Mesothelial cell of epicardium (in vitro differentiated cells): ENCODE measurements around the gene UBE3A. TPM values are rescaled to one million over a fixed set of nuclear protein-coding genes. Genes with fewer than 3 reads are reported as not detected.

Source experiments
- DNase-seq, 2 experiments: peaks; one replicate each; pipeline ENCODE4 v3.0.0; 2021; ENCODE audit warnings: low spot score in 2 of 2; ENCODE audit not compliant: unreplicated experiment in 2 of 2
- H3K27ac Mint-ChIP-seq: 2 replicates; pipeline ENCODE4 v1.8.0; 2021; ENCODE audit warnings: mixed read lengths
- H3K27me3 Mint-ChIP-seq: 2 replicates; pipeline ENCODE4 v1.8.0; 2021; ENCODE audit warnings: low read depth, mixed read lengths
- H3K36me3 Mint-ChIP-seq: 2 replicates; pipeline ENCODE4 v1.8.0; 2021; ENCODE audit warnings: mixed read lengths
- H3K4me1 Mint-ChIP-seq: 2 replicates; pipeline ENCODE4 v1.8.0; 2021; ENCODE audit warnings: mixed read lengths
- H3K4me3 Mint-ChIP-seq: 2 replicates; pipeline ENCODE4 v1.8.0; 2021; ENCODE audit warnings: mild to moderate bottlenecking, moderate library complexity, mixed read lengths
- H3K9me3 Mint-ChIP-seq: 2 replicates; pipeline ENCODE4 v1.8.0; 2021; ENCODE audit warnings: mixed read lengths
- CTCF ChIP-seq: fragments of 200-600 bp; sonication (generic); IDR thresholded peaks from one replicate; pipeline ENCODE4 v1.5.0; 2021; ENCODE audit warnings: antibody characterized with exemption; ENCODE audit not compliant: unreplicated experiment
- total RNA-seq: library from RNA; stranded (reverse); gene quantifications from 3 replicates; pipeline ENCODE4 v1.2.1, GENCODE V29; 2021

Gene UBE3A
- total RNA-seq = 129 to 138 TPM (median 138 TPM) in 3 replicates

- H3K4me1 Mint-ChIP-seq = peaks cover 21% of the 10 kb centered on the region
- H3K27ac Mint-ChIP-seq = peak within 1 kb of the TSS; percentile 98
- no peaks in the 10 kb centered on the region for H3K36me3 Mint-ChIP-seq
- peak; percentile 90 to 93 for DNase-seq
- no peaks in the 10 kb centered on the region for H3K27me3 Mint-ChIP-seq
- no peaks in the 10 kb centered on the region for H3K9me3 Mint-ChIP-seq
- H3K4me3 Mint-ChIP-seq = peak within 1 kb of the TSS; percentile 96
- TF ChIP-seq CTCF = no peak
These were observed at the start of gene UBE3A for GRCh38 chr15:25438601-25439368. Gene UBE3A, minus strand, starts transcription at chr15:25439024. Its CDS starts 29,917 bp downstream, at chr15:25409107.

- TF ChIP-seq CTCF = no peak
These were observed 48.5 kb upstream of the UBE3A start for GRCh38 chr15:25487226-25487884.

GRCh38 chr15:25486051-25486450 lies 47.2 kb upstream of the UBE3A start:
- Mint-ChIP-seq H3K4me1 (peaks cover 10% of the 10 kb centered on the region), H3K27me3 (no peaks in the 10 kb centered on the region), H3K27ac (no peak overlapping the region), H3K4me3 (no peak overlapping the region), H3K36me3 (peaks cover 6% of the 10 kb centered on the region), H3K9me3 (peaks cover 17% of the 10 kb centered on the region)
- no peak for TF ChIP-seq CTCF
- no peak for DNase-seq

More at GRCh38 chr15:25487226-25487884, 48.5 kb upstream of the UBE3A start:
- peaks cover 25% of the 10 kb centered on the region for H3K9me3 Mint-ChIP-seq
- DNase-seq = no peak
- H3K4me3 Mint-ChIP-seq = no peak overlapping the region
- H3K4me1 Mint-ChIP-seq = no peaks in the 10 kb centered on the region
- H3K27me3 Mint-ChIP-seq = no peaks in the 10 kb centered on the region
- H3K36me3 Mint-ChIP-seq = peaks cover 6% of the 10 kb centered on the region
- H3K27ac Mint-ChIP-seq = no peak overlapping the region

- no peak for TF ChIP-seq CTCF
- no peak for DNase-seq
- H3K4me1 Mint-ChIP-seq = peaks cover 16% of the 10 kb centered on the region
- peaks cover 1% of the 10 kb centered on the region for H3K36me3 Mint-ChIP-seq
- H3K4me3 Mint-ChIP-seq = peak overlapping the region; percentile 61
- peak overlapping the region; percentile 88 for H3K27ac Mint-ChIP-seq
- H3K9me3 Mint-ChIP-seq = peaks cover 6% of the 10 kb centered on the region
- no peaks in the 10 kb centered on the region for H3K27me3 Mint-ChIP-seq
These were observed 42.5 kb upstream of the UBE3A start for GRCh38 chr15:25481208-25481859.

GRCh38 chr15:25478313-25478712 lies 39.5 kb upstream of the UBE3A start:
- Mint-ChIP-seq H3K9me3 (no peaks in the 10 kb centered on the region), H3K36me3 (no peaks in the 10 kb centered on the region), H3K4me1 (peaks cover 16% of the 10 kb centered on the region), H3K4me3 (no peak overlapping the region), H3K27me3 (no peaks in the 10 kb centered on the region), H3K27ac (no peak overlapping the region)
- no peak for DNase-seq
- no peak for TF ChIP-seq CTCF
